HL-60/S4 treated with retinoic acid at 250 ng/mL for 4 days and 3 days (cell line): ENCODE data around the gene SSU72.

ENCODE experiments used
- in situ Hi-C: fragments of 300-500 bp; cut with MboI; formaldehyde crosslinking; loops from 2 replicates; pipeline ENCODE4 v1.7.0; 2022; ENCODE audit warnings: low sequenced_read_pairs

SSU72 gene

GRCh38 chr1:1612104-1612400 is 37.4 kb upstream of the SSU72 start:
- in situ Hi-C loops, result no loop called here

- in situ Hi-C loops, result no loop called here
These were observed 36.1 kb upstream of the SSU72 start for GRCh38 chr1:1610796-1611195.

GRCh38 chr1:1609822-1610485 is 35.3 kb upstream of the SSU72 start:
- in situ Hi-C loops, result no loop called here

- in situ Hi-C loops, result no loop called here
These were observed 31.6 kb upstream of the SSU72 start for GRCh38 chr1:1606232-1606631.

- in situ Hi-C loops, result no loop called here
These were observed 31.1 kb upstream of the SSU72 start for GRCh38 chr1:1605724-1606123.

GRCh38 chr1:1605034-1605591 is 30.4 kb upstream of the SSU72 start:
- in situ Hi-C loops, result no loop called here

GRCh38 chr1:1604374-1605033 is 29.8 kb upstream of the SSU72 start:
- in situ Hi-C loops, result no loop called here

- in situ Hi-C loops, result no loop called here
These were observed 29.2 kb upstream of the SSU72 start for GRCh38 chr1:1603671-1604373.

GRCh38 chr1:1602968-1603506 is 28.4 kb upstream of the SSU72 start:
- in situ Hi-C loops, result no loop called here

GRCh38 chr1:1602304-1602967 is 27.8 kb upstream of the SSU72 start:
- in situ Hi-C loops, result no loop called here

- in situ Hi-C loops, result no loop called here
These were observed 27.1 kb upstream of the SSU72 start for GRCh38 chr1:1601564-1602303.

GRCh38 chr1:1600861-1601563 is 26.3 kb upstream of the SSU72 start:
- in situ Hi-C loops, result no loop called here

GRCh38 chr1:1599935-1600860 is 25.5 kb upstream of the SSU72 start, which contains the start of gene FNDC10:
Gene FNDC10, minus strand, starts transcription at chr1:1600135. Its CDS starts 120 bp downstream, at chr1:1600015.
- in situ Hi-C loops, result no loop called here

- in situ Hi-C loops, result no loop called here
These were observed 24.6 kb upstream of the SSU72 start for GRCh38 chr1:1599030-1599934.

- in situ Hi-C loops, result no loop called here
These were observed 24.0 kb upstream of the SSU72 start for GRCh38 chr1:1598720-1599029.

- in situ Hi-C loops, result no loop called here
These were observed 23.5 kb upstream of the SSU72 start for GRCh38 chr1:1598051-1598719.

- in situ Hi-C loops, result no loop called here
These were observed 22.7 kb upstream of the SSU72 start for GRCh38 chr1:1597275-1597930.
